ENCODE data around the gene AP4S1.
"Not testable (repeated sequence)": the region's sequence is repeated elsewhere in the genome, so short reads cannot be mapped to it uniquely, and the experiment has no call there.

AP4S1 gene

DNA sequence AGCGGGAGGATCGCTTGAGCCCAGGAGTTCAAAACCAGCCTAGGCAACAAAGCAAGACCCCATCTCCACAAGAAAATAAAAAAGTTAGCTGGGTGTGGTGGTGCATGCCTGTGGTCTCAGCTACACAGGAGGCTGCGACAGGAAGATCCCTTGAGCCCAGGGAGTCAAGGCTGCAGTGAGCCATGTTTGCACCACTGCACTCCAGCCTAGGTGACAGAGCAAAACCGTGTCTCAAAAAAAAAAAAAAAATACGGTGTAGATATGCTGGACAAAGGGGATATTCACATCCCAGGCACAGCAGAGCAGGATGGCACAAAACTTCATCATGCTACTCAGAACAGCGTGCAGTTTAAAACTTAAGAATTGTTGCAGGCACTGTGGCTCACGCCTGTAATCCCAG, 25.6 kb downstream of the AP4S1 start:
- in situ Hi-C loops (cut with HindIII; ENCODE audit: low pct_ligation_motif_present, low sequenced_read_pairs) = no loop called here
- Histone ChIP-seq H3K27me3 (replicated peaks) (no peaks in the 10 kb centered on the region), H3K36me3 (replicated peaks) (no peaks in the 10 kb centered on the region), H3K27ac (no peak overlapping the region), H3K4me3 (ENCODE audit: low read depth, low read length) (no peak overlapping the region)
- TF ChIP-seq, protein P1, sequence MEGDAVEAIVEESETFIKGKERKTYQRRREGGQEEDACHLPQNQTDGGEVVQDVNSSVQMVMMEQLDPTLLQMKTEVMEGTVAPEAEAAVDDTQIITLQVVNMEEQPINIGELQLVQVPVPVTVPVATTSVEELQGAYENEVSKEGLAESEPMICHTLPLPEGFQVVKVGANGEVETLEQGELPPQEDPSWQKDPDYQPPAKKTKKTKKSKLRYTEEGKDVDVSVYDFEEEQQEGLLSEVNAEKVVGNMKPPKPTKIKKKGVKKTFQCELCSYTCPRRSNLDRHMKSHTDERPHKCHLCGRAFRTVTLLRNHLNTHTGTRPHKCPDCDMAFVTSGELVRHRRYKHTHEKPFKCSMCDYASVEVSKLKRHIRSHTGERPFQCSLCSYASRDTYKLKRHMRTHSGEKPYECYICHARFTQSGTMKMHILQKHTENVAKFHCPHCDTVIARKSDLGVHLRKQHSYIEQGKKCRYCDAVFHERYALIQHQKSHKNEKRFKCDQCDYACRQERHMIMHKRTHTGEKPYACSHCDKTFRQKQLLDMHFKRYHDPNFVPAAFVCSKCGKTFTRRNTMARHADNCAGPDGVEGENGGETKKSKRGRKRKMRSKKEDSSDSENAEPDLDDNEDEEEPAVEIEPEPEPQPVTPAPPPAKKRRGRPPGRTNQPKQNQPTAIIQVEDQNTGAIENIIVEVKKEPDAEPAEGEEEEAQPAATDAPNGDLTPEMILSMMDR (IDR thresholded peaks at IDR 0.05; ENCODE audit: low read depth, low read length, missing control alignments) = no peak
- DNase-seq = no peak

DNA sequence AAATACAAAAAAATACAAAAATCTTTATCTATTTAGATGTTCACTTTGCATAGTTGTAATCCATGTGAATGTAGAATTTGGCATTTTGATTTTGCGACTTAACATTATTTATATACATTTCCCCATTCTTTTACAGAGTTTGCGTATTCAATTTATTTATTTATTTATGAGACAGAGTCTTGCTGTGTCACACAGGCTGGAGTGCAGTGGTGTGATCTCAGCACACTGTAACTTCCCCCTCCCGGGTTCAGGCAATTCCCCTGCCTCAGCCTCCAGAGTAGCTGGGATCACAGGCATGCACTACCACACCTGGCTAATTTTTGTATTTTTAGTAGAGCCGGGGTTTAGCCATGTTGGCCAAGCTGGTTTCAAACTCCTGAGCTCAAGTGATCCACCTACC, 26.1 kb downstream of the AP4S1 start:
- TF ChIP-seq, protein P1 (IDR thresholded peaks at IDR 0.05; ENCODE audit: low read depth, low read length, missing control alignments) = no peak
- no peaks in the 10 kb centered on the region for H3K36me3 ChIP-seq (replicated peaks)
- H3K27ac ChIP-seq = no peak overlapping the region
- in situ Hi-C loops (cut with HindIII; ENCODE audit: low pct_ligation_motif_present, low sequenced_read_pairs) = no loop called here
- no peak overlapping the region for H3K4me3 ChIP-seq (ENCODE audit: low read depth, low read length)
- peak; percentile 20 for DNase-seq
- no peaks in the 10 kb centered on the region for H3K27me3 ChIP-seq (replicated peaks)

DNA sequence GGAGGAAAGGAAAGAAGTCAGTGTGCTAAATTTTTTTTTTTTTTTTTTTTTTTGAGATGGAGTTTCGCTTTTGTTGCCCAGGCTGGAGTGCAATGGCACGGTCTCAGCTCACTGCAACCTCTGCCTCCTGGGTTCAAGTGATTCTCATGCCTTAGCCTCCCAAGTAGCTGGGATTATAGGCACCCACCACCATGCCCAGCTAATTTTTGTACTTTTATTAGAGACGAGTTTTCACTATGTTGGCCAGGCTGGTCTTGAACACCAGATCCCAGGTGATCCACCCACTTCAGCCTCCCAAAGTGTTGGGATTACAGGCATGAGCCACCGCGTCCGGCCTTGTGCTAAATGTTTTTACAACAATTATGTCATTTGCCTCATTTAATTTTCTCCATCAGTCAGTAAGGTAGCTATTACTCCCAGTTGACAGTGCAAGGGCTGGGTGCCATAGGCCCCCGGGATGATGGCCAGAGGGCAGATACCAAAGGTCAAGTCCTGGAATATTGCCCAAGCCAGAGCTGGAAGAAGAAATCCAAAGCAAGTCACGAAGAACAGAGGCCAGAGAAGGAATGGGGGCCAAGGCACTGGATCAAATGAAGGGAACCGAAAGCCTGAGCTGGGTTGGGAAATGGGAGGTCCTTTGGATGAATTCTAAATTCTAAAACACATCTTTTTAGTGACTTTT, 27.6 kb downstream of the AP4S1 start:
- in situ Hi-C loops (cut with HindIII; ENCODE audit: low pct_ligation_motif_present, low sequenced_read_pairs); H3K36me3 ChIP-seq (replicated peaks); H3K27me3 ChIP-seq (replicated peaks); H3K4me3 ChIP-seq (ENCODE audit: low read depth, low read length); DNase-seq; H3K27ac ChIP-seq: not testable (repeated sequence)

DNA sequence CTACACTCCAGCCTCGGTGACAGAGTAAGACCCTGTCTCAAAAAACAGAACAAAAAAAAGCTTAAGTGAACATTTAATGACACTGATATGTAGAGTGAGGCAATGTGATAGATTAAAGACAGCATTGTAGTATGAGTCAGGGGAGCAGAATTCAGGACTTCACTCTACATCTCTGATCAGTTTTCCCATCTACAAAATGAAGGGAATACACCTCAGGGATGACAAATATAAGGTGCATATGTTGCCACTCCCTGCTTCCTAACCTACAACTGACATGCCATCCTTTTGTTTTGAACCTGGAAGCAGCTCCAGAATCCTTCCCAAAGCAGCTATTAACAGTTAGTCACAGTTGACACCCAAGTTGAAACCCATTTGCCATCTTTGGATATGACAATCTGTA, 31.6 kb downstream of the AP4S1 start:
- in situ Hi-C loops (cut with HindIII; ENCODE audit: low pct_ligation_motif_present, low sequenced_read_pairs) = no loop called here
- TF ChIP-seq, protein P1 (IDR thresholded peaks at IDR 0.05; ENCODE audit: low read depth, low read length, missing control alignments) = no peak

DNA sequence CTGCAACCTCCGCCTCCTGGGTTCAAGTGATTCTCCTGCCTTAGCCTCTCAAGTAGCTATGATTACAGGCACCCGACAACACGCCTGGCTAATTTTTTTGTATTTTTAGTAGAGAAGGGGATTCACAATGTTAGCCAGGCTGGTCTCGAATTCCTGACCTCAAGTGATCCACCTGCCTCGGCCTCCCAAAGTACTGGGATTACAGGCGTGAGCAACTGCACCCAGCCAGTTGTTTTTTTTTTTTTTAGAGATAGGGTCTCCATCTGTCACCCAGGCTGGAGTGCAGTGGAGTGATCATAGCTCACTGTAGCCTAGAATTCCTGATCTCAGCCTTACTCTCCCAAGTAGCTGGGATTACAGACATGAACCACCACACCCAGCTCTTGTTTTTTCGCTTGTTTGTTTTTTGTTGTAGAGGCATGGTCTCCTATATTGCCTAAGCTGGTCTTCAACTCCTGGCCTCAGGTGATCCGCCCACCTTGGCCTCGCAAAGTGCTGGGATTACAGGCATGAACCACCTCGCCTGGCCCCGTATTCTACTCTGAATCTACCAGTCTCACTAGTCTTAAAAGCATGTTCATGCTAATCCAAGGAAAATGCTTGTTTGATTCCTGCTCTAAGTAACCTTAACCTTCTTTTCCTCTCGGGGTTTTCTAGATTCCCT, 32.4 kb downstream of the AP4S1 start:
- in situ Hi-C loops (cut with HindIII; ENCODE audit: low pct_ligation_motif_present, low sequenced_read_pairs) = no loop called here
- TF ChIP-seq, protein P1 (IDR thresholded peaks at IDR 0.05; ENCODE audit: low read depth, low read length, missing control alignments) = no peak
- Histone ChIP-seq H3K36me3 (replicated peaks) (no peaks in the 10 kb centered on the region), H3K27me3 (replicated peaks) (no peaks in the 10 kb centered on the region), H3K4me3 (ENCODE audit: low read depth, low read length) (no peak overlapping the region), H3K27ac (no peak overlapping the region)
- no peak for DNase-seq

More for the DNA sequence above, 31.6 kb downstream of the AP4S1 start:
- no peak overlapping the region for H3K4me3 ChIP-seq (ENCODE audit: low read depth, low read length)
- H3K27me3 ChIP-seq (replicated peaks) = no peaks in the 10 kb centered on the region
- DNase-seq = no peak
- H3K27ac ChIP-seq = no peak overlapping the region
- H3K36me3 ChIP-seq (replicated peaks) = no peaks in the 10 kb centered on the region

DNA sequence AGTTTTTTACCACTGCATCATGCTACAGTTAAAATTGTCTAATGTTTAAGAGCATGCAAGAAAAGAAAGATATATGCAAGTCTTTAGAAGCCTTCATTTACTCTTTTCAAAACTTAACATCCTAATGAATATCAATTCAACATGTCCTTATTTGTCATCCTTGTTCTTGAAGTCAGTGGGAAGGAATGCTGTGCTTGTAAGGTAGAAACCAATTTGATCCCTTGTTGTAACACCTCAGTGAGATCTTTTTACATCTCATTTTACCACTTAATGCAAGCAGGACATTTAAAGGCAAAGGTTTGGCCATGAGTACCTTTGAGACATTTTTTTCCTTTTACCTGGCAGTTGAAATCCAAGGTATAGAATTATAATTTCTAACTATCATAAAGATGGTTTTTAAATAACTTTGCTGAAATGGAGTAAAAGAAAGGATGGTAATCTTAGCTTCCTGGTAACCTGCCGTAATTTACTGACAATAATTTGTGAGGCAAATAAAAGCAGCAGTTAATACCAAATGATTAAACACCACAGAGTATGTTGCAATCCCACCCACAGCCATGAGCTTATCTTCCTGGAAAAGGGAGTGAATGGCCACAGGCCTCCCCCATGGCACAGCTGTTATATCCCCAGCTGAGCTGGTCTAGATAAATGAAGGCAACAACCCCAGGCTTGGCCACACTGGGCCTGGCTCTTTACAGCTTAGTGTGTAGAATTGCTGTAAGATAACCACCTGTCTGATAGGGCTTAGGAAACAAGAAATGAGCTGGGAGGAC, 33.9 kb downstream of the AP4S1 start:
- Histone ChIP-seq H3K27me3 (replicated peaks) (no peaks in the 10 kb centered on the region), H3K4me3 (ENCODE audit: low read depth, low read length) (no peak overlapping the region), H3K27ac (peak overlapping the region; percentile 2), H3K36me3 (replicated peaks) (no peaks in the 10 kb centered on the region)
- in situ Hi-C loops (cut with HindIII; ENCODE audit: low pct_ligation_motif_present, low sequenced_read_pairs) = no loop called here
- TF ChIP-seq, protein P1 (IDR thresholded peaks at IDR 0.05; ENCODE audit: low read depth, low read length, missing control alignments) = no peak
- peak; percentile 80 for DNase-seq
